NCI-H1694 (cell line): ENCODE results near the gene RBFOX1.
"Not testable (repeated sequence)": the region's sequence is repeated elsewhere in the genome, so short reads cannot be mapped to it uniquely, and the experiment has no call there.

Source experiments
- DNase-seq: peaks from one replicate; lab custom pipeline; 2025; lab: John Stamatoyannopoulos, UW

The RBFOX1 gene

DNA sequence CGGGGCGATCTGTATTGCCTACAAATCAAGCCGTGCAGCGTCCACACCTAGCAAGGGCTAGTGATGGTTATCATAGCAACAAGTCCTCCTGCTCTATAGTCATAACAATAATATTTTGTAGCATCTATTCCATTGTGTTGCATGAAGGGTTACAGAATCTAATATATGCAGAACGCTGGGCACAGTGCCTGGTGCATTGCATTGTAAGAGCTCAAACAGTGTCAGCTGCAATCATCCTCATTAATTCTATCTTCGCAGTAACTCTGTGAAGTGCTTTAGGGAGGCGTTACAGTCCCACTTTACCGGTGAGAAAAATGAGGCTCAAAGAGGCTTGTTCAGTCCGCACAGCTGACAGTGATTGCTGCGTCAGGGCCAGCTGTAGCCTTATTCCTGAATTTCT is 149.4 kb downstream of the RBFOX1 start:
- DNase-seq = no peak

DNA sequence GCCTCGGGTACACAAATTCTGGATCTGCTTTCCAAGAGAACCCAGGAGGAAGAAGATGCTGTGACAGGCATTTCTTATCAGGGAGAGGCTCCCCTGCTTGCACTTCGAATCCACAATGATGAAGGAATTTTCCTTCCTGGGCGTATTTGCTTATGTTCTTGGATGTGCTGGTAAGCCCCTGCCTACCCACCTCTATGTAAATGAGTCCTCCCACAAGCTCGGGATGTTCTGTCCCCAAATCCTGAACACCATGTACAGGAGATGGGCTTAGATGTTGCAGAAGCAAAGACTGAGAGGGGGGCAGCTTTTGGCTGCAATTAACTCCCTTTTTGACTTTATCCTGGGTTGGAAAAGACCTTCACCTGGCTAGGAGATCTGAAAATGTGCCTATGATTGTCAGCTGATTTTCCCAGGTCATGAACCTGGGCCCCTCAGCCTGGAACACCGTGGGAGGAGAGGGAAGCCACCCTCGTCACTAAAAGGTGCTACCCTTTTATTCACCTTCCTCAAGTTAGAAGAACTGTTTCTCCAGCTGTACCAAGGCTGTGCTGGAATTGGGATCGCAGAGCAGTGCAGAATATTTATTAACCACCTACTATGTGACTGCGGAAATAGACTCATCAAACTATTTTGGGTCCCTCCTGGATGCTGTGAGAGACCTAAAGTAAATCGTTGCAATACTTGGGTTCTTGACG is 150.1 kb downstream of the RBFOX1 start:
- no peak for DNase-seq

- DNase-seq = no peak
These were observed 155.1 kb downstream of the RBFOX1 start for GRCh38 chr16:7487574-7488323.

DNA sequence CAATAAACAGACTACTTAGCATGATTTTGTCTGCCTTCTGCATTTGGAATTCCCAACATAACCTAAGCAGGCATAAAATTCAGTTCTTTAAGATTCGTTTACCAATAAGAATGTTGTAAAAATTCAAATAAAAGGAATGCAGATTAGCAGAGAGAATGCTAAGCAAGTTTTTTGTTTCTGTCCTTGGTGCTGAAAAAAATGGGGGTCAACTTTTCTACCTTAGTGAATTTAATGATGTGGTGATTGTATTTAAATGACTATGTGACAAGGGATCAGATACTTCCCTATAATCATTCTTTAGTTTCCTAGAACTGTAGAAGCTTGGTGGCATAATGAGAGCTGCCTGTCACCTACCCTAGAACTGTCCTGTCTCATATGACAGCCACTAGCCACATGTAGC is 159.5 kb downstream of the RBFOX1 start:
- no peak for DNase-seq

- DNase-seq = no peak
These were observed 160.5 kb downstream of the RBFOX1 start for GRCh38 chr16:7493133-7493532.

GRCh38 chr16:7497691-7498090 is 165.0 kb downstream of the RBFOX1 start:
- no peak for DNase-seq

GRCh38 chr16:7501868-7502267 is 169.2 kb downstream of the RBFOX1 start:
- no peak for DNase-seq

- not testable (repeated sequence) for DNase-seq
These were observed 170.0 kb downstream of the RBFOX1 start for GRCh38 chr16:7502591-7503157.

DNA sequence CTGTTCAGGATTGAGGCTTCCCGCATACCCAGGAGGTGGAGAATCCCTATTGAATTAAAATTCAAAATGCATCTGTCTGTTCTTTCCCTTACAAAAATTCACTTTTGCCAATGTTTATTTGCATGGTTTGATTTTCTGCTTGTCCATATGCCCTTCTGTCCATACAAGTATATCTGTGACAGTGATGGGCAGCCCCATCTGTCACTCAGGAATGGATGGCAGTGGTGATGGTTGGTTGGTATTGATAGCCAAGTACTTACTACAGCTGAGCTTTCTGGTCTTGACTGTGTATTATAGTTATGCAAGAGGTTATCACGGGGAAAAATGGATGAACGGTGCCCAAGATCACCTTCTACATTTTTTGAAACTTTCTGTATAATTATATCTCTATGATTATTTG is 171.0 kb downstream of the RBFOX1 start:
- DNase-seq = no peak

DNA sequence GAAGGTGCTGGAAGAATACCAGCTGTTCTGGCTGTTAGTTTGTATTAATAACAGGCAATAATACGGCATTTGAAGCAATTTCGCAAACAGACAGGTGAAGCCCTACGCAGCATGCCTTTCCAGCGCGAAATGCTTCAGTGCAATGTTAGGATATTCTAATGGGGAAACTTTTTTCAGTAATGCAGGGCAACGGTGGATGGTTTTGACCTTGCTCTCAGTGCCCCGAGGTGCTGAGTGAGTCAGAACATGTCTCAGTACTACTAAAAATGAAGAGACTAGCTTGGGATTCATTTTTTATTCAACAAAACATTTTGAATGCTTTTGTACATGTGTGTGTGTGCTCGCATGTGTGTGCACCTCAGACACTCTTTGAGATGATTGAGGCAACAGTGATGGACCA is 172.2 kb downstream of the RBFOX1 start:
- no peak for DNase-seq

- no peak for DNase-seq
These were observed 172.8 kb downstream of the RBFOX1 start for GRCh38 chr16:7505495-7505894.

GRCh38 chr16:7506363-7506762 is 173.7 kb downstream of the RBFOX1 start:
- no peak for DNase-seq

GRCh38 chr16:7508656-7509055 is 176.0 kb downstream of the RBFOX1 start:
- no peak for DNase-seq

- DNase-seq = peak; percentile 46
These were observed 177.4 kb downstream of the RBFOX1 start for GRCh38 chr16:7509963-7510601.

DNA sequence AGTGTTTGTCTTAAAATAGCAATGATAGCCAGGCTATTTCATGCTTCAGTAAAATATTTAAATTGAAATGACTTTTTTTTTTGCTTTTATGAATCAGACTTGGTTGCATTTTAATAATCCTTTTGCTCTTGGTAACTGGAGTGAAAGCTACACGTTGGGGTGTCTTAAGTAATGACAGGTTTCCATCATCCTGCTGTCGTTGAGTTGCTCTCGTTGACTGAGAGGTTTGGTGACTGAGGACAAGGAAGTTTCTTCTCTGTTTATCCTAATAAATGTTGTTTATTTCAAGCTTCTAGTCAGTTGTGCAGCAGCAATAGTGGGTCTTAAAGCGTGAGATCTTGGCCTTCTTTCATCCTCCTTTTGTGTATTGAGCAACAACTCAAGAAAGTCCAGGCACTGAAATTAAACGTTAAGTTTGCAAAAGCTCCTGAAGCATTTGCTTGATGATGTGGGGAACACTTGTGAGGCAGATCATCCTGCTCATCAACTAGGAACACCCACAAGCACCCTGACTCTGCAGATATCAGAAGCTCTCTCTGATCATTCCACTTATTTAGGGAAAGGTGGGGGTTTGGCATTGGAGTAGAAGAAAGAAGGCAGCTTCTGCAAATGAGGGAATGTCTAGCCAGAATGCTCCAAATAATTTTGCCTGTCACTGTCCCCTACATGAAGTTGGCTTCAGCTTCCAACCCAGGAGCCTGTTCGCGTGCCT is 179.1 kb downstream of the RBFOX1 start:
- no peak for DNase-seq

DNA sequence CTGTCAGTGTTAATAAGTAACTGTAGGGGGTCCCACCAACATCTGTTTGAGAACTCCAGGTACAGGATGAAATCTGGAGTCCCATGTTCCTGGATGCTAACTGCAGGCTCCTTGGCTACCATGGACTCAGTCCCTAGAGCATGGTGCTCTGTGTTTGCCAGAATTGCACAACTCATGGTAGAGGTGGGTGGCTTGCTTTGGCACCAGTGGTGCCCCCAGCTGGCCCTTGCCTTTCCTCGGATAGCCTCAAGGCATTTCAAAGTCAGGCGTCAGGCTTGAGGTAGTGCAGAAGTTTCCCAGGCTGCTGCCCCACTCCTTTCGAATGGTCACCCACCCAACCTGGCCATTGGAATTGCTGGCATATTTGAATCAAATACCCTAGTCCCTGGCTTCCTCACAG is 179.9 kb downstream of the RBFOX1 start:
- DNase-seq = no peak

- no peak for DNase-seq
These were observed 180.8 kb downstream of the RBFOX1 start for GRCh38 chr16:7513429-7513828.

DNA sequence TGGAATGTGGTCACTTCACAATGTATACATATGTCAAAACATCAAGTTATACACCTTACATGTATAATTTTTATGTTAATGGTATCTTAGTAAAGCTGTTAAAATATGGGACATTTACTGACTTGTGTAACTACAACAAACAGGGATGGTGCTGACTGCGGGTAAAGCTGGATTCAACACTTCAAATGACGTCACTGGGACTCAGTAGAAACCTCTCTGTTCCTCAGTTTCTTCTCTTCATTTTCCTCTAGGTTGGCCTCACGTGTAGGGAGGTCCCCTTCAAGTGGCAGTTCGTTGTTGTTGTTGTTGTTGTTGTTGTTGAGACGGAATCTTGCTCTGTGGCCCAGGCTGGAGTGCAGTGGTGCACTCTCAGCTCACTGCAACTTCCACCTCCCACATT is 182.9 kb downstream of the RBFOX1 start:
- DNase-seq = no peak

DNA sequence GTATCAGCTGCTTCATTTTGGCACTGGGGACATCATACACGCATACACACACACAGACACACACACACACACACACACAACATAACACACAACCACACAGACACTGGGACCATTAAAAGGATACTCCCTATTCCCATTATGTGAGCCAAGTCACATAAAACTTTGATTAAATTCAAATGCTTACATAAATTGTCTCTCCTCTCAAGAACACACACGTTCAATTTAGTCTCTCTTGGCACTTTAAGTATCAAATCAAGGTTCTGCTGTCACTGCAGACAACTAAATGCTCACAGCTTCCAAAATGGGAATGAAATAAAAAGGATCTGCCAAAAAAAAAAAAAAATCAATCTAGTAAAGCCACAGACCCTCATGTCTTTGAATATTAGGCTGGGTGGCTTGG is 184.9 kb downstream of the RBFOX1 start:
- DNase-seq = no peak

GRCh38 chr16:7518158-7518557 is 185.5 kb downstream of the RBFOX1 start:
- DNase-seq = no peak

- no peak for DNase-seq
These were observed 189.2 kb downstream of the RBFOX1 start for GRCh38 chr16:7521834-7522233.

GRCh38 chr16:7524419-7524818 is 191.8 kb downstream of the RBFOX1 start:
- no peak for DNase-seq
